AG04450 (cell line): ENCODE results near the gene CA6. TPM values are rescaled to one million over a fixed set of nuclear protein-coding genes. Genes with fewer than 3 reads are reported as not detected.
"Not testable (repeated sequence)": the region's sequence is repeated elsewhere in the genome, so short reads cannot be mapped to it uniquely, and the experiment has no call there.

Experiments
- CTCF ChIA-PET: fragments of 300-600, 350-600 bp; formaldehyde crosslinking; extraction: SDS; loops from one replicate; lab custom pipeline; 2022; ENCODE audit warnings: antibody characterized with exemption, inconsistent platforms; lab: Charles Lee
- POLR2A ChIA-PET: fragments of 350-600 bp; formaldehyde crosslinking; extraction: SDS; loops from one replicate; lab custom pipeline; 2021; ENCODE audit warnings: antibody characterized with exemption, inconsistent platforms; lab: Yijun Ruan, JAX
- DNase-seq: peaks from one replicate; pipeline ENCODE4 v3.0.0-alpha.2; 2011; ENCODE audit warnings: low read depth, low spot score
- H3K27ac ChIP-seq: one replicate; pipeline ENCODE4 v1.5.1; 2012; ENCODE audit warnings: low read depth, low read length, control low read depth
- H3K27me3 ChIP-seq: one replicate; pipeline ENCODE4 v1.6.0; 2012; ENCODE audit warnings: low read length; ENCODE audit not compliant: control insufficient read depth, insufficient read depth
- H3K4me3 ChIP-seq: 2 replicates; pipeline ENCODE4 v1.5.1; 2011; ENCODE audit warnings: mild to moderate bottlenecking, low read depth, low read length, control low read depth
- H3K9me3 ChIP-seq: 2 replicates; pipeline ENCODE4 v1.5.1; 2012; ENCODE audit warnings: low read length; ENCODE audit not compliant: control insufficient read depth, insufficient read depth
- CTCF ChIP-seq: IDR thresholded peaks from 2 replicates; pipeline ENCODE4 v1.5.1; 2011; ENCODE audit warnings: low read depth, low read length, control low read depth, inconsistent platforms
- polyA minus RNA-seq: library from RNA; depleted of rRNA, polyadenylated mRNA; stranded (reverse); fragments of >200 nt; gene quantifications from 2 replicates; pipeline ENCODE4 v1.2.3, GENCODE V29; 2011; rRNA and poly(A)+ RNA removed
- polyA plus RNA-seq: library from polyadenylated mRNA; depleted of rRNA; stranded (reverse); fragments of >200 nt; gene quantifications from 2 replicates; pipeline ENCODE4 v1.2.3, GENCODE V29; 2011; rRNA removed

The CA6 gene
- polyA plus RNA-seq (not detected in 2 replicates), polyA minus RNA-seq (not detected in 2 replicates)

DNA sequence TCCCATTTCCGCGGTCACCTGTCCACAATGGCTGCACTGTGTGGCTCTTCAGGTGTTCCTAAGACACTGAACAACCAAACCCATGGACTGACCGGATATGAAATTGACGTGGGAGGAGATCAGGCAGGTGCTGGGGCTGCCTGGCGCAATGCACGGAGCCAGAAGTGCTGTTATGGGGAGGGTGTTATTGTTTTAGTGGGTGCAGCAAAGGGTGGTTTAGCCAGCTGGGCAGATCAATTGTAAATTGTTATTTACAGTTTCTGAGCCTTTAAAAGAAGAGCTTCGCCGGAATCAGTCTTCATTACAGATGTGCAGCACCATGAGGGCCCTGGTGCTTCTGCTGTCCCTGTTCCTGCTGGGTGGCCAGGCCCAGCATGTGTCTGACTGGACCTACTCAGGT, at the start of gene CA6:
TSS of gene CA6 (plus strand) at position 301 of the 400 bp plus-strand sequence. CDS start at position 320, 19 bp downstream.
- Histone ChIP-seq H3K27ac (no peak within 1 kb of the TSS), H3K27me3 (no peaks in the 10 kb centered on the region), H3K9me3 (no peaks in the 10 kb centered on the region), H3K4me3 (no peak within 1 kb of the TSS)
- TF ChIP-seq CTCF = no peak
- POLR2A ChIA-PET = no interaction called here
- CTCF ChIA-PET = no interaction called here
- DNase-seq = no peak

GRCh38 chr1:8896775-8897174, 48.9 kb upstream of the CA6 start:
- H3K4me3 ChIP-seq, H3K9me3 ChIP-seq, DNase-seq, H3K27ac ChIP-seq, POLR2A ChIA-PET, H3K27me3 ChIP-seq, CTCF ChIA-PET: not testable (repeated sequence)

- DNase-seq, POLR2A ChIA-PET, H3K27ac ChIP-seq, H3K4me3 ChIP-seq, H3K9me3 ChIP-seq, H3K27me3 ChIP-seq: not testable (repeated sequence)
- CTCF ChIA-PET = interaction anchor here (1.2 kb wide), 1 partner anchor 90 kb away, joined by 3 read pairs; no protein-coding TSS in a partner anchor
Observed at GRCh38 chr1:8897505-8897904, 48.2 kb upstream of the CA6 start.

- CTCF ChIA-PET = interaction anchor here (1.2 kb wide), 1 partner anchor 89 kb away, joined by 3 read pairs; no protein-coding TSS in a partner anchor
- H3K27ac ChIP-seq, H3K9me3 ChIP-seq, H3K27me3 ChIP-seq, POLR2A ChIA-PET, H3K4me3 ChIP-seq, DNase-seq: not testable (repeated sequence)
Observed at GRCh38 chr1:8898418-8898817, 47.2 kb upstream of the CA6 start.

DNA sequence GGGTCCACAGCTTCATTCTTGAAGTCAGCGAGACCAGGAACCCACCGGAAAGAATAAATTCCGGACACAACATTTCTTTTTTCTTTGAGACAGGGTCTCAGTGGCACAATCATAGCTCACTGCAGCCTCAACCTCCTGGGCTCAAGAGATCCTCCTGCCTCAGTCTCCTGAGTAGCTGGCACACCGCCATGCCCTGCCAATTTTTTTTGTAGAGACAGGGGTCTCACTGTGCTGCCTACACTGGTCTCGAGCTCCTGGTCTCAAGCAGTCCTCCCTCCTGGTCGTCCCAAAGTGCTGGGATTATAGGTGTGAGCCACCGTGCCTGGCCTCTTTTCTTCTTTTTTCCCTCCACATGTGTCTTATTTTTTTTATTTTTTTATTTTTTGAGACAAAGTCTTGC, 46.6 kb upstream of the CA6 start:
- Histone ChIP-seq H3K9me3 (peaks cover 3% of the 10 kb centered on the region; the same call in 1 of the 2 replicates), H3K4me3 (no peak overlapping the region), H3K27me3 (no peaks in the 10 kb centered on the region), H3K27ac (no peak overlapping the region)
- no peak for DNase-seq
- TF ChIP-seq CTCF = no peak
- ChIA-PET CTCF (no interaction called here), POLR2A (no interaction called here)

DNA sequence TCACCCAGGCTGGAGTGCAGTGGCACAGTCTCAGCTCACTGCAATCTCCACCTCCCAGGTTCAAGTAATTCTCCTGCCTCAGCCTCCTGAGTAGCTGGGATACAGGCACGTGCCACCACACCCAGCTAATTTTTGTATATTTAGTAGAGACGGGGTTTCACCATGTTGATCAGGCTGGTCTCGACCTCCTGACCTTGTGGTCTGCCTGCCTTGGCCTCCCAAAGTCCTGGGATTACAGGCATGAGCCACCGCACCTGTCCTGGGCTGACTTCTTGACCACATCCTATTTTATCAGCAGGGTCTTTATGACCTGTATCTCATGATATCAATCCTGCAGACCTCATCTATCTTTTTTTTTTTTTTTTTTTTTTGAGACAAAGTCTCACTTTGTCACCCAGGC, 45.0 kb upstream of the CA6 start:
- H3K9me3 ChIP-seq, DNase-seq, H3K27me3 ChIP-seq, H3K27ac ChIP-seq, H3K4me3 ChIP-seq, POLR2A ChIA-PET: not testable (repeated sequence)
- CTCF ChIA-PET = interaction anchor here (1.4 kb wide), 1 partner anchor 104 kb away, joined by 4 read pairs; no protein-coding TSS in a partner anchor

GRCh38 chr1:8902765-8903164, 42.9 kb upstream of the CA6 start:
- Histone ChIP-seq H3K27me3 (no peaks in the 10 kb centered on the region), H3K4me3 (no peak overlapping the region), H3K27ac (peak overlapping the region; percentile 39), H3K9me3 (peaks cover 3% of the 10 kb centered on the region; the same call in 1 of the 2 replicates)
- DNase-seq = no peak
- TF ChIP-seq CTCF = peak; percentile 41; the same call in 1 of the 2 replicates
- POLR2A ChIA-PET = no interaction called here
- CTCF ChIA-PET = no interaction called here
